GM18520 (cell line): Measurements from ENCODE around the gene APOBEC4.
"Not testable (repeated sequence)": the region's sequence is repeated elsewhere in the genome, so short reads cannot be mapped to it uniquely, and the experiment has no call there.

ENCODE experiments used
- ATAC-seq: cut with Tn5 transposase; IDR thresholded peaks from one replicate; pipeline ENCODE4 v1.9.1; 2021; ENCODE audit not compliant: unreplicated experiment

Gene APOBEC4

GRCh38 chr1:183652547-183653461 is at the start of gene APOBEC4:
Gene APOBEC4 (minus strand): TSS chr1:183653316. CDS start chr1:183648781, 4,535 bp downstream.
- peak; percentile 7 for ATAC-seq

GRCh38 chr1:183702813-183703198 is 49.7 kb upstream of the APOBEC4 start:
- ATAC-seq = no peak

- ATAC-seq = no peak
Measured at GRCh38 chr1:183702087-183702812, 49.1 kb upstream of the APOBEC4 start.

- no peak for ATAC-seq
Measured at GRCh38 chr1:183699616-183700160, 46.6 kb upstream of the APOBEC4 start.

- no peak for ATAC-seq
Measured at GRCh38 chr1:183697814-183698590, 44.9 kb upstream of the APOBEC4 start.

GRCh38 chr1:183696981-183697380 is 43.9 kb upstream of the APOBEC4 start:
- ATAC-seq = no peak

- no peak for ATAC-seq
Measured at GRCh38 chr1:183694755-183695154, 41.6 kb upstream of the APOBEC4 start.

- ATAC-seq = no peak
Measured at GRCh38 chr1:183694066-183694465, 41.0 kb upstream of the APOBEC4 start.

GRCh38 chr1:183693521-183693920 is 40.4 kb upstream of the APOBEC4 start:
- no peak for ATAC-seq

- ATAC-seq = peak; percentile 84
Measured at GRCh38 chr1:183689762-183690204, 36.7 kb upstream of the APOBEC4 start.

- ATAC-seq = no peak
Measured at GRCh38 chr1:183688341-183689060, 35.4 kb upstream of the APOBEC4 start.

- ATAC-seq = no peak
Measured at GRCh38 chr1:183687546-183688304, 34.6 kb upstream of the APOBEC4 start.

- no peak for ATAC-seq
Measured at GRCh38 chr1:183686229-183686628, 33.1 kb upstream of the APOBEC4 start.

- ATAC-seq = no peak
Measured at GRCh38 chr1:183685112-183685713, 32.1 kb upstream of the APOBEC4 start.

- not testable (repeated sequence) for ATAC-seq
Measured at GRCh38 chr1:183679363-183679762, 26.2 kb upstream of the APOBEC4 start.

GRCh38 chr1:183678819-183679218 is 25.7 kb upstream of the APOBEC4 start:
- no peak for ATAC-seq

GRCh38 chr1:183676586-183677189 is 23.6 kb upstream of the APOBEC4 start:
- ATAC-seq = no peak

GRCh38 chr1:183675883-183676585 is 22.9 kb upstream of the APOBEC4 start:
- no peak for ATAC-seq
